K562 (cell line): ENCODE results near the gene LBP. TPM values are rescaled to one million over a fixed set of nuclear protein-coding genes. Genes with fewer than 3 reads are reported as not detected.

Experiments
- ATAC-seq: fragments of 200-7000 bp; cut with Tn5 transposase; 3 replicates; pipeline ENCODE4 v1.9.1; 2020; ENCODE audit warnings: moderate library complexity
- BruUV-seq: library from RNA; stranded (reverse); fragments of 400-500 nt; replicated peaks from 2 replicates; lab custom pipeline; 2021; lab: Mats Ljungman, UMichigan
- CTCF ChIA-PET: fragments of 300-600 bp; formaldehyde crosslinking; extraction: SDS; loops from one replicate; lab custom pipeline; 2021; ENCODE audit warnings: low intra/inter-chr PET ratio; lab: Yijun Ruan, JAX
- POLR2A ChIA-PET: fragments of 300-600, 350-650 bp; sonication (Branson Sonifier 250); formaldehyde crosslinking; extraction: SDS; loops from one replicate; lab custom pipeline; 2021; ENCODE audit warnings: antibody characterized with exemption, inconsistent platforms; lab: Yijun Ruan, JAX
- DNase-seq, 4 experiments: peaks; one replicate each; pipeline versions ENCODE4 v3.0.0 to v3.0.0-alpha.2; 2011 to 2018; ENCODE audit warnings: low spot score in 3 of 4, mixed read lengths in 3 of 4; ENCODE audit errors: extremely low read depth in 1 of 4
- FAIRE-seq: peaks from 2 replicates; lab custom pipeline; 2011; peaks lifted over from hg19 to GRCh38; lab: Jason Lieb, UNC
- H2AFZ ChIP-seq: 2 replicates; pipeline ENCODE4 v1.6.0; 2011; ENCODE audit warnings: low read depth, low read length, control low read depth, inconsistent platforms
- H3K27ac ChIP-seq: fragments of 200-600 bp; 3 replicates; pipeline ENCODE4 v1.8.0; 2011; ENCODE audit warnings: low read depth, mild to moderate bottlenecking, control low read depth, inconsistent platforms, low read length, moderate library complexity, mixed read lengths; ENCODE audit errors: extremely low read depth
- H3K27me3 ChIP-seq, 2 experiments: fragments of 300-600 bp in 1 of 2; 2 replicates in 1 of 2; 3 replicates in 1 of 2; pipeline versions ENCODE4 v1.6.0 to v1.8.0; 2011; ENCODE audit warnings: inconsistent platforms in 2 of 2, low read length in 2 of 2, mild to moderate bottlenecking in 1 of 2, mixed read lengths in 1 of 2, moderate library complexity in 1 of 2; ENCODE audit not compliant: control insufficient read depth in 2 of 2, insufficient read depth in 2 of 2
- H3K36me3 ChIP-seq: fragments of 300-600 bp; 3 replicates; pipeline ENCODE4 v1.8.0; 2011; ENCODE audit warnings: mild to moderate bottlenecking, low read length, inconsistent platforms; ENCODE audit not compliant: control insufficient read depth, insufficient read depth
- H3K4me1 ChIP-seq, 2 experiments: fragments of 200-600 bp in 1 of 2; replicated peaks in 1 of 2; 2 replicates in 1 of 2; 3 replicates in 1 of 2; pipeline versions ENCODE4 v1.5.1 to v1.8.0; 2011; ENCODE audit warnings: inconsistent platforms in 2 of 2, low read length in 2 of 2, mild to moderate bottlenecking in 1 of 2, mixed read lengths in 1 of 2, moderate library complexity in 1 of 2; ENCODE audit not compliant: control insufficient read depth in 2 of 2, insufficient read depth in 2 of 2
- H3K4me2 ChIP-seq: 2 replicates; pipeline ENCODE4 v1.6.1; 2011; ENCODE audit warnings: low read length, control low read depth, inconsistent platforms, mixed read lengths; ENCODE audit not compliant: insufficient read depth
- H3K4me3 ChIP-seq: fragments of 200-600 bp; sonication (generic), shearing (Covaris generic); 2 replicates; pipeline ENCODE4 v1.5.1; 2016; ENCODE audit warnings: control low read depth, inconsistent platforms
- H3K79me2 ChIP-seq: fragments of 200-600 bp; 3 replicates; pipeline ENCODE4 v1.8.0; 2011; ENCODE audit warnings: low read length, inconsistent platforms; ENCODE audit not compliant: control insufficient read depth, insufficient read depth
- H3K9ac ChIP-seq, 2 experiments: 2 replicates each; pipeline versions ENCODE4 v1.6.0 to v1.6.1; 2011; ENCODE audit warnings: low read depth in 2 of 2, low read length in 2 of 2, control low read depth in 1 of 2, inconsistent platforms in 1 of 2, mild to moderate bottlenecking in 1 of 2, mixed read lengths in 1 of 2; ENCODE audit not compliant: insufficient read depth in 1 of 2
- H3K9me1 ChIP-seq: one replicate; pipeline ENCODE4 v1.6.0; 2011; ENCODE audit warnings: inconsistent platforms, mild to moderate bottlenecking, low read length, moderate library complexity; ENCODE audit not compliant: control insufficient read depth, insufficient read depth
- H3K9me3 ChIP-seq: replicated peaks from 2 replicates; pipeline ENCODE4 v1.5.1; 2011; ENCODE audit warnings: low read depth, low read length, inconsistent platforms; ENCODE audit not compliant: control insufficient read depth, insufficient read depth
- H4K20me1 ChIP-seq: replicated peaks from 2 replicates; pipeline ENCODE4 v1.6.1; 2011; ENCODE audit warnings: low read length, inconsistent platforms, mixed read lengths; ENCODE audit not compliant: control insufficient read depth, insufficient read depth
- C11orf30 ChIP-seq: fragments of 450-650 bp; IDR thresholded peaks from 2 replicates; pipeline ENCODE4 v1.6.1; 2016; ENCODE audit warnings: low read depth, mild to moderate bottlenecking
- CBFB ChIP-seq: sonication (generic); formaldehyde crosslinking; IDR thresholded peaks from 2 replicates; pipeline ENCODE4 v1.4.0; 2020; ENCODE audit warnings: mild to moderate bottlenecking, missing genetic modification reagents
- GABPA ChIP-seq: fragments of 200-800 bp; sonication (Bioruptor generic); conservative IDR thresholded peaks from 2 replicates; pipeline ENCODE4 v1.6.1; 2016; ENCODE audit warnings: low read depth, missing genetic modification characterization, missing compliant biosample characterization
- NR2C2 ChIP-seq, 2 experiments: fragments of 200-800 bp in 1 of 2; sonication (Bioruptor generic) in 1 of 2; sonication (generic) in 1 of 2; formaldehyde crosslinking in 1 of 2; IDR thresholded peaks; 2 replicates each; pipeline versions ENCODE4 v1.6.1 to v1.8.0; 2016 to 2022; ENCODE audit warnings: mild to moderate bottlenecking in 1 of 2, missing compliant biosample characterization in 1 of 2, missing genetic modification characterization in 1 of 2, missing genetic modification reagents in 1 of 2
- TBL1XR1 ChIP-seq, 2 experiments: IDR thresholded peaks; 2 replicates each; pipeline ENCODE4 v1.6.1; 2012; ENCODE audit warnings: improper control_type of control experiment in 2 of 2, low read length in 2 of 2, mild to moderate bottlenecking in 1 of 2
- WGBS: fragments of 100-300 bp; shearing (Covaris generic); methylation state at CpG from one replicate; pipeline ENCODE4 v1.1.6; 2016; ENCODE audit warnings: low coverage, mixed read lengths; ENCODE audit not compliant: insufficient coverage; ENCODE audit errors: missing lambda C conversion rate; 5-methylcytosine and 5-hydroxymethylcytosine counted together
- in situ Hi-C: fragments of 300-500 bp; cut with MboI; formaldehyde crosslinking; loops from 4 replicates; pipeline ENCODE4 v1.15.0; 2018; ENCODE audit warnings: inconsistent platforms, mixed read lengths
- intact Hi-C: fragments of 100-400 bp; cut with micrococcal nuclease; formaldehyde crosslinking; loops from 2 replicates; pipeline ENCODE4 v1.14.2; 2022
- polyA plus RNA-seq, 8 experiments: library from polyadenylated mRNA; depleted of rRNA in 4 of 8; stranded (reverse) in 5 of 8; unstranded in 3 of 8; fragments of >200 nt; fragmentation: Nextera tagmentation in 2 of 8; fragmentation: Illumina TruSeq in 1 of 8; extraction: Ambion mirVana in 2 of 8; extraction: Trizol in 1 of 8; gene quantifications; 2 replicates each; pipeline versions ENCODE4 v1.2.1 to v1.2.3, GENCODE V29; 2011 to 2014; ENCODE audit warnings: inconsistent platforms in 1 of 8, missing spikeins in 1 of 8
- total RNA-seq, 7 experiments: library from RNA; depleted of rRNA in 6 of 7; stranded (reverse); fragments of >200 nt in 6 of 7; fragmentation: Illumina TruSeq in 2 of 7; extraction: Trizol in 2 of 7; gene quantifications; 2 replicates each; pipeline versions ENCODE4 v1.2.1 to v1.2.3, GENCODE V29; 2011 to 2021; ENCODE audit warnings: low replicate concordance in 1 of 7
- TF ChIP-seq, protein P1 (sequence below): fragments of 250-450 bp; sonication (Bioruptor Pico); IDR thresholded peaks from 2 replicates; pipeline ENCODE4 v1.5.0; 2021

Gene LBP
- total and polyA plus RNA-seq, 9 of the 15 experiments (the other 6 are each of a cell fraction or from before 2014, with no cell fraction given), result 0.06 to 0.31 (median 0.09) TPM; not detected in 3

DNA sequence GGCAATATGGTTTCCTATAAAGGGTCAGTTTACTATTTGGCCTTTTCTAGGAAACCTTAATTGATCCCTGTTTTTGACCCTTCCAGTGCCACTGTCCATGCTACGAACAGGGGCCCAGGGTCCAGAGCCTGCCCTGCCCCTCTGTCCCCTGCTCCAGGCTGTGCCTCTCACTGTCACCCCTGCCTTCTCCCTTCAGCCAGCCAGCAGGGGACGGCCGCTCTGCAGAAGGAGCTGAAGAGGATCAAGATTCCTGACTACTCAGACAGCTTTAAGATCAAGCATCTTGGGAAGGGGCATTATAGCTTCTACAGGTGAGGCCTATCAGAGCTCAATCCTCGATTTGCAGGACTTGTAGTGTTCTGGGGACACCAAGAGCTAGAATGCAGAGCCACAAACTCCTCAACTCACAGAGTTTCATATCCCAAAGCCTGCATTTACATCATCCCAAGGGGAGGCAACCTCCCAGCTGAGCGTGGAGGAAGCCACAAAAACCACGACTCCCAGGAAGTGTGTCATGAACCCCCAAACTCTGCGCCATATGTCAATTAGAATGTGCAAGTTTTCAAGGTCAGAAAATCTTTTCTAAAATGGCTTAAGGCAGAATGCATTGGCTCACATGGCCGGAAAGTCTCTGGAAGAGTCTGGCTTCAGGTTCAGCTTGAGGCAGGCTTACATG lies 38.8 kb upstream of the LBP start:
- no peak overlapping the region for H3K4me2 ChIP-seq
- intact Hi-C loops, result no loop called here
- no peak for DNase-seq
- no peak for FAIRE-seq
- no peak overlapping the region for H2AFZ ChIP-seq
- peaks cover 0 to 6% of the 10 kb centered on the region in 2 experiments; a peak in 1 of 5 replicates for H3K4me1 ChIP-seq
- H3K9me1 ChIP-seq, result no peaks in the 10 kb centered on the region
- peaks cover 15 to 29% of the 10 kb centered on the region in 2 experiments for H3K27me3 ChIP-seq
- in situ Hi-C loops, result no loop called here
- 5% methylated on average over 8 of the region's 8 CpGs for WGBS
- H3K9ac ChIP-seq, result no peak overlapping the region
- H3K79me2 ChIP-seq, result no peaks in the 10 kb centered on the region
- 0 out of 2 replicates have a peak, but pooled peaks cover 6% of the 10 kb centered on the region for H3K9me3 ChIP-seq
- POLR2A ChIA-PET, result interaction anchor here (0.6 to 1.1 kb wide), 2 partner anchors 21 to 391 kb away, joined by 3 read pairs; no protein-coding TSS in a partner anchor
- no peaks in the 10 kb centered on the region for H3K36me3 ChIP-seq
- H4K20me1 ChIP-seq, result no peaks in the 10 kb centered on the region
- no TSS peak for BruUV-seq
- H3K27ac ChIP-seq, result no peak overlapping the region
- no peak overlapping the region for H3K4me3 ChIP-seq
- no peak for ATAC-seq
- CTCF ChIA-PET, result no interaction called here
- TF ChIP-seq, protein P1, sequence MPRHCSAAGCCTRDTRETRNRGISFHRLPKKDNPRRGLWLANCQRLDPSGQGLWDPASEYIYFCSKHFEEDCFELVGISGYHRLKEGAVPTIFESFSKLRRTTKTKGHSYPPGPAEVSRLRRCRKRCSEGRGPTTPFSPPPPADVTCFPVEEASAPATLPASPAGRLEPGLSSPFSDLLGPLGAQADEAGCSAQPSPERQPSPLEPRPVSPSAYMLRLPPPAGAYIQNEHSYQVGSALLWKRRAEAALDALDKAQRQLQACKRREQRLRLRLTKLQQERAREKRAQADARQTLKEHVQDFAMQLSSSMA (CRISPR knock-in tag), result no peak
- TF ChIP-seq NR2C2 (CRISPR knock-in tag; IDR thresholded peaks at IDR 0.05) (no peak), NR2C2 (tag; IDR thresholded peaks at IDR 0.05) (peak; percentile 46; the same call in 1 of the 2 replicates), C11orf30 (no peak), CBFB (CRISPR knock-in tag) (no peak), GABPA (tag) (0 out of 2 replicates have a peak, but pooled peaks have one; percentile 29), TBL1XR1 (IDR thresholded peaks at IDR 0.05; ENCODE audit: low read length in 2 of 2) (no peak)
